K562 (cell line): ENCODE results near the gene IL1B. TPM values are rescaled to one million over a fixed set of nuclear protein-coding genes. Genes with fewer than 3 reads are reported as not detected.

Experiments
- BCLAF1 ChIP-seq, 2 experiments: fragments of 450-650 bp in 1 of 2; IDR thresholded peaks; 2 replicates each; pipeline ENCODE4 v1.6.1; 2011 to 2017; ENCODE audit warnings: low read depth in 2 of 2, antibody characterized with exemption in 1 of 2, borderline replicate concordance in 1 of 2, low read length in 1 of 2, mild to moderate bottlenecking in 1 of 2, mixed read lengths in 1 of 2; ENCODE audit not compliant: control insufficient read depth in 1 of 2
- CBX1 ChIP-seq: sonication (generic); IDR thresholded peaks from 2 replicates; pipeline ENCODE4 v1.6.1; 2016; ENCODE audit warnings: antibody characterized with exemption, low read depth, mild to moderate bottlenecking
- CBX8 ChIP-seq: fragments of 200-600 bp; sonication (generic); IDR thresholded peaks from 2 replicates; pipeline ENCODE4 v1.6.1; 2012; ENCODE audit warnings: borderline replicate concordance, mixed run types, low read depth, mild to moderate bottlenecking, moderate library complexity, mixed read lengths, low read length, control low read depth, inconsistent platforms; ENCODE audit not compliant: poor library complexity, severe bottlenecking; ENCODE audit errors: extremely low read depth
- EP400 ChIP-seq: fragments of 450-650 bp; IDR thresholded peaks from 2 replicates; pipeline ENCODE4 v1.6.1; 2017; ENCODE audit warnings: antibody characterized with exemption, mild to moderate bottlenecking, moderate library complexity
- MECOM ChIP-seq: fragments of 250-450 bp; sonication (Bioruptor Pico); IDR thresholded peaks from 2 replicates; pipeline ENCODE4 v1.8.0; 2022; ENCODE audit warnings: inconsistent platforms
- MTF1 ChIP-seq: fragments of 250-450 bp; sonication (Bioruptor Pico); IDR thresholded peaks from 2 replicates; pipeline ENCODE4 v1.9.0; 2021; ENCODE audit warnings: moderate library complexity, mild to moderate bottlenecking, inconsistent platforms, borderline replicate concordance
- PCBP2 ChIP-seq: fragments of 200-400 bp; formaldehyde crosslinking; IDR thresholded peaks from 2 replicates; pipeline ENCODE4 v1.6.1; 2018; ENCODE audit warnings: low read length, low read depth, mild to moderate bottlenecking, moderate library complexity; ENCODE audit not compliant: poor library complexity, severe bottlenecking
- SIN3A ChIP-seq, 2 experiments: fragments of 150-350 bp in 1 of 2; IDR thresholded peaks; 2 replicates each; pipeline ENCODE4 v1.6.1; 2011 to 2016; ENCODE audit warnings: borderline replicate concordance in 2 of 2, low read depth in 2 of 2, low read length in 2 of 2, mild to moderate bottlenecking in 2 of 2, moderate library complexity in 2 of 2; ENCODE audit not compliant: control insufficient read depth in 1 of 2
- TBP ChIP-seq: optimal IDR thresholded peaks from 2 replicates; pipeline ENCODE3; 2011; ENCODE audit warnings: low read depth, low read length, improper control_type of control experiment
- ZNF695 ChIP-seq: fragments of 450-650 bp; formaldehyde crosslinking; IDR thresholded peaks from 2 replicates; pipeline ENCODE4 v1.4.0; 2020; ENCODE audit warnings: mild to moderate bottlenecking, moderate library complexity
- ZSCAN29 ChIP-seq: fragments of 450-650 bp; IDR thresholded peaks from 2 replicates; pipeline ENCODE4 v1.6.1; 2017
- polyA plus RNA-seq, 8 experiments: library from polyadenylated mRNA; depleted of rRNA in 4 of 8; stranded (reverse) in 5 of 8; unstranded in 3 of 8; fragments of >200 nt; fragmentation: Nextera tagmentation in 2 of 8; fragmentation: Illumina TruSeq in 1 of 8; extraction: Ambion mirVana in 2 of 8; extraction: Trizol in 1 of 8; gene quantifications; 2 replicates each; pipeline versions ENCODE4 v1.2.1 to v1.2.3, GENCODE V29; 2011 to 2014; ENCODE audit warnings: inconsistent platforms in 1 of 8, missing spikeins in 1 of 8
- total RNA-seq, 7 experiments: library from RNA; depleted of rRNA in 6 of 7; stranded (reverse); fragments of >200 nt in 6 of 7; fragmentation: Illumina TruSeq in 2 of 7; extraction: Trizol in 2 of 7; gene quantifications; 2 replicates each; pipeline versions ENCODE4 v1.2.1 to v1.2.3, GENCODE V29; 2011 to 2021; ENCODE audit warnings: low replicate concordance in 1 of 7
- TF ChIP-seq, protein P1 (sequence below): sonication (generic); formaldehyde crosslinking; IDR thresholded peaks from 2 replicates; pipeline ENCODE4 v1.8.1; 2023; ENCODE audit warnings: mild to moderate bottlenecking, missing genetic modification reagents
- TF ChIP-seq, protein P2 (sequence below), 2 experiments: IDR thresholded peaks; 2 replicates each; pipeline ENCODE4 v1.6.1; 2012; ENCODE audit warnings: improper control_type of control experiment in 2 of 2, low read depth in 2 of 2, low read length in 2 of 2, borderline replicate concordance in 1 of 2
- TF ChIP-seq, protein P3 (sequence below), 2 experiments: fragments of 150-350 bp in 1 of 2; IDR thresholded peaks; 2 replicates each; pipeline ENCODE4 v1.6.1; 2012 to 2016; ENCODE audit warnings: low read depth in 2 of 2, low read length in 2 of 2, mild to moderate bottlenecking in 1 of 2, moderate library complexity in 1 of 2

The IL1B gene
- total and polyA plus RNA-seq, 9 of the 15 experiments (the other 6 are each of a cell fraction or from before 2014, with no cell fraction given): 0.29 TPM; not detected in 8

DNA sequence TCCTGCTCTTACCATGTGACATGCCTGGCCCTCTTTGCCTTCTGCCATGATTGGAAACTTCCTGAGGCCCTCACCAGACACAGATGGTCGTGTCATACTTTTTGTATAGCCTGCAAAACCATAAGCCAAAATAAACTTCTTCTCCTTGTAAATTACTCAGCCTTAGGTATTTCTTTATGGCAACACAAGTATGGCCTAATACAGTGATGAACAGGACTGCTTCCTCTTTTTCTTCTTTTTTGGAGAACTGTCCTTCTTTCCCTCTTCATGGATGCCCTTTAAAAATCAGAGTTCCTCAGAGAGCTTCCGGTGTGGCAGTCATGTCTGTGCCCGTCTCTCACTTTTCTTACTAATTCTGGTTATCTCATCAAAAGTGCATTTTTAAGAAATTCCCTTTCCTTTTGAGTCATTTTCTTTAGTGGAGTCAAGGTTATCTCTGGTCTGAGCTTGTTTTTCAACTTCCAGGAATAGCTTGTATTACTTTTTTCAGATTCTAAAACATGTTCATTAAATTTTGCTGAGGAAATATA is 43.1 kb downstream of the IL1B start (continued):
- no peak for TF ChIP-seq ZSCAN29
- TF ChIP-seq CBX8: no peak
- TF ChIP-seq MTF1 (CRISPR knock-in tag): no peak
- TF ChIP-seq TBP: no peak
- no peak for TF ChIP-seq ZNF695 (CRISPR knock-in tag)
- TF ChIP-seq SIN3A (IDR thresholded peaks at IDR 0.05; ENCODE audit: borderline replicate concordance in 2 of 2, control insufficient read depth in 1 of 2, low read depth in 2 of 2, low read length in 2 of 2): no peak
- TF ChIP-seq, protein P1, sequence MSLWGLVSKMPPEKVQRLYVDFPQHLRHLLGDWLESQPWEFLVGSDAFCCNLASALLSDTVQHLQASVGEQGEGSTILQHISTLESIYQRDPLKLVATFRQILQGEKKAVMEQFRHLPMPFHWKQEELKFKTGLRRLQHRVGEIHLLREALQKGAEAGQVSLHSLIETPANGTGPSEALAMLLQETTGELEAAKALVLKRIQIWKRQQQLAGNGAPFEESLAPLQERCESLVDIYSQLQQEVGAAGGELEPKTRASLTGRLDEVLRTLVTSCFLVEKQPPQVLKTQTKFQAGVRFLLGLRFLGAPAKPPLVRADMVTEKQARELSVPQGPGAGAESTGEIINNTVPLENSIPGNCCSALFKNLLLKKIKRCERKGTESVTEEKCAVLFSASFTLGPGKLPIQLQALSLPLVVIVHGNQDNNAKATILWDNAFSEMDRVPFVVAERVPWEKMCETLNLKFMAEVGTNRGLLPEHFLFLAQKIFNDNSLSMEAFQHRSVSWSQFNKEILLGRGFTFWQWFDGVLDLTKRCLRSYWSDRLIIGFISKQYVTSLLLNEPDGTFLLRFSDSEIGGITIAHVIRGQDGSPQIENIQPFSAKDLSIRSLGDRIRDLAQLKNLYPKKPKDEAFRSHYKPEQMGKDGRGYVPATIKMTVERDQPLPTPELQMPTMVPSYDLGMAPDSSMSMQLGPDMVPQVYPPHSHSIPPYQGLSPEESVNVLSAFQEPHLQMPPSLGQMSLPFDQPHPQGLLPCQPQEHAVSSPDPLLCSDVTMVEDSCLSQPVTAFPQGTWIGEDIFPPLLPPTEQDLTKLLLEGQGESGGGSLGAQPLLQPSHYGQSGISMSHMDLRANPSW (CRISPR knock-in tag): no peak
- no peak for TF ChIP-seq BCLAF1 (IDR thresholded peaks at IDR 0.05; ENCODE audit: borderline replicate concordance in 1 of 2, control insufficient read depth in 1 of 2, low read depth in 2 of 2, low read length in 1 of 2)
- no peak for TF ChIP-seq MECOM
- no peak for TF ChIP-seq PCBP2
- TF ChIP-seq CBX1: no peak
- TF ChIP-seq EP400: no peak
- TF ChIP-seq, protein P2, sequence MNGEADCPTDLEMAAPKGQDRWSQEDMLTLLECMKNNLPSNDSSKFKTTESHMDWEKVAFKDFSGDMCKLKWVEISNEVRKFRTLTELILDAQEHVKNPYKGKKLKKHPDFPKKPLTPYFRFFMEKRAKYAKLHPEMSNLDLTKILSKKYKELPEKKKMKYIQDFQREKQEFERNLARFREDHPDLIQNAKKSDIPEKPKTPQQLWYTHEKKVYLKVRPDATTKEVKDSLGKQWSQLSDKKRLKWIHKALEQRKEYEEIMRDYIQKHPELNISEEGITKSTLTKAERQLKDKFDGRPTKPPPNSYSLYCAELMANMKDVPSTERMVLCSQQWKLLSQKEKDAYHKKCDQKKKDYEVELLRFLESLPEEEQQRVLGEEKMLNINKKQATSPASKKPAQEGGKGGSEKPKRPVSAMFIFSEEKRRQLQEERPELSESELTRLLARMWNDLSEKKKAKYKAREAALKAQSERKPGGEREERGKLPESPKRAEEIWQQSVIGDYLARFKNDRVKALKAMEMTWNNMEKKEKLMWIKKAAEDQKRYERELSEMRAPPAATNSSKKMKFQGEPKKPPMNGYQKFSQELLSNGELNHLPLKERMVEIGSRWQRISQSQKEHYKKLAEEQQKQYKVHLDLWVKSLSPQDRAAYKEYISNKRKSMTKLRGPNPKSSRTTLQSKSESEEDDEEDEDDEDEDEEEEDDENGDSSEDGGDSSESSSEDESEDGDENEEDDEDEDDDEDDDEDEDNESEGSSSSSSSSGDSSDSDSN (IDR thresholded peaks at IDR 0.05; ENCODE audit: borderline replicate concordance in 1 of 2, low read depth in 2 of 2, low read length in 2 of 2): no peak
- TF ChIP-seq, protein P3, sequence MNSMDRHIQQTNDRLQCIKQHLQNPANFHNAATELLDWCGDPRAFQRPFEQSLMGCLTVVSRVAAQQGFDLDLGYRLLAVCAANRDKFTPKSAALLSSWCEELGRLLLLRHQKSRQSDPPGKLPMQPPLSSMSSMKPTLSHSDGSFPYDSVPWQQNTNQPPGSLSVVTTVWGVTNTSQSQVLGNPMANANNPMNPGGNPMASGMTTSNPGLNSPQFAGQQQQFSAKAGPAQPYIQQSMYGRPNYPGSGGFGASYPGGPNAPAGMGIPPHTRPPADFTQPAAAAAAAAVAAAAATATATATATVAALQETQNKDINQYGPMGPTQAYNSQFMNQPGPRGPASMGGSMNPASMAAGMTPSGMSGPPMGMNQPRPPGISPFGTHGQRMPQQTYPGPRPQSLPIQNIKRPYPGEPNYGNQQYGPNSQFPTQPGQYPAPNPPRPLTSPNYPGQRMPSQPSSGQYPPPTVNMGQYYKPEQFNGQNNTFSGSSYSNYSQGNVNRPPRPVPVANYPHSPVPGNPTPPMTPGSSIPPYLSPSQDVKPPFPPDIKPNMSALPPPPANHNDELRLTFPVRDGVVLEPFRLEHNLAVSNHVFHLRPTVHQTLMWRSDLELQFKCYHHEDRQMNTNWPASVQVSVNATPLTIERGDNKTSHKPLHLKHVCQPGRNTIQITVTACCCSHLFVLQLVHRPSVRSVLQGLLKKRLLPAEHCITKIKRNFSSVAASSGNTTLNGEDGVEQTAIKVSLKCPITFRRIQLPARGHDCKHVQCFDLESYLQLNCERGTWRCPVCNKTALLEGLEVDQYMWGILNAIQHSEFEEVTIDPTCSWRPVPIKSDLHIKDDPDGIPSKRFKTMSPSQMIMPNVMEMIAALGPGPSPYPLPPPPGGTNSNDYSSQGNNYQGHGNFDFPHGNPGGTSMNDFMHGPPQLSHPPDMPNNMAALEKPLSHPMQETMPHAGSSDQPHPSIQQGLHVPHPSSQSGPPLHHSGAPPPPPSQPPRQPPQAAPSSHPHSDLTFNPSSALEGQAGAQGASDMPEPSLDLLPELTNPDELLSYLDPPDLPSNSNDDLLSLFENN (IDR thresholded peaks at IDR 0.05; ENCODE audit: low read depth in 2 of 2, low read length in 2 of 2): no peak
